NOMO-1 (cell line): ENCODE data around the gene TESPA1.
"Not testable (repeated sequence)": the region's sequence is repeated elsewhere in the genome, so short reads cannot be mapped to it uniquely, and the experiment has no call there.

Source experiments
- DNase-seq, 2 experiments: peaks; one replicate each; lab custom pipeline; 2025; ENCODE audit not compliant: unreplicated experiment in 2 of 2; lab: John Stamatoyannopoulos, UW

The TESPA1 gene

DNA sequence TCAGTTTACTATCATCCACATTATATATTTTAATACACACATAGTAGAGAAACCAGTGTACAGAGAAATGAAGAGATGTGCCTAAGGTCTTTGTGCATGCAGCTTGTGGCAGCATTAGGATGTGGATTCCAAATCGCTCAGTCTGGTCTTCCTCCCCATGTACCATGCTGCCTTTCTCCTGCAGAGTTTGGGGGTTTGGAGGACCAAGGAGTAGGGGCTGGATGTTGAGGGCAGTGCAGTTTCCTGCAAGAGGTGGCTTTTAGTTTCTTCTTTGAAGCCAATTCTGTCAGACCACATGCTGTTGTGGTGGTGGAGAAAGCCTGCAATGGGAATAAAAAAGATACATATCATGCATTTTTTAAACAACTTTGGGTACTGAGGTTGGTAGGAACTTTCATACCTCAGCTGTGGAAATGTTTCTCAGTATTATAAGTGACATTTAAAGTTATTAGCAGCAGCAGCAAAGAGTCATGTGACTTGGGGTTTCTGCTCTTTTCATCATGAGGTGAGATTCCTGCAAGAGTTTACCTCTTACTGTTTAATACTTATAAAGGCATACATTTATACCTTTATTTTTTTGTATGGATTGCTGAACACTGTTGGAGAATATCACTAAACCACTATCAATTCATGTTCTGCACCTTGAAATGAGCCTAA, 34.4 kb downstream of the TESPA1 start:
- DNase-seq, result no peak

DNA sequence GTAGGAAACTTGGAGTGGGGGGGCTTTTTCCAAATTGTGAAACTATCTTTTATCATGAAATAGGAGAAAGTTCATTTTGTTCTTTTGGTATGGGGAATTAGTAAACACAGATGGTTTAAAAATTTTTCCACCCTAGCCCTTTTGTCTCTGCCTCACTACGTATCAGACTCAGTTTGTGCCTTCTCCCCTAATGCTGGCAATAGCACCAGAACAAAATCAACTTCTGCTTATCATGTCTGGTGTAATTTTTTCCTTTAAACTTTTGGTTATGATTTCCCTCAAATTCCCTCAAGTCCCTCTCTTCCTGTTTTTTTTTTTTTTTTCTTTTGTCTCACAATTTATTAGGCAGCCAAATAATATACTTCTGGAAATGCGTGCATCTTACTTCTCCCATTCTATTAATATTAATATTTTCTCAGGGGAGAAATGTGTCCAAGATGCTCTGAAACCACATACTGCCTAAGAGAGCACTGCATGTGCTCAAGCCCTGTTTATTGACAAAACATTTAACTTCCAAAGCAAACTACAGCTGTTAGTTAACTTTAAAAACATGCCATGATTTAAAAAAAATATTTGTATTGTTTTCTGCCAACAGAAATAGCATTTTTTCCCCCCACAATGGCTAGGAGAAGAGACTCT, 35.4 kb downstream of the TESPA1 start:
- no peak for DNase-seq

DNA sequence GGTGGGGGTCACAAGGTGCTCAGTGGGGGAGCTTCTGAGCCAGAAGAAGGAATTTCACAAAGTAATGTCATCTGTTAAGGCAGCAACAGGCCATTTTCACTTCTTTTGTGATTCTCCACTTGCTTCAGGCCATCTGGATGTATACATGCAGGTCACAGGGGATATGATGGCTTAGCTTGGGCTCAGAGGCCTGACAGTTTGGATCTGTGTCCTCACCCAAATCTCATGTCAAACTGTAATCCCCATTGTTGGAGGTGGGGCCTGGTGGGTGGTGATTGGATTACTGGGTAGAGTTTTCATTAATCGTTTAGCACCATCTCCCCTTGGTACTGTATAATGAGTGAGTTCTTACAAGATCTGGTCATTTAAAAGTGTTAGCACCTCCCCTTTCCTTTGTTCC, 36.4 kb downstream of the TESPA1 start:
- DNase-seq, result no peak

DNA sequence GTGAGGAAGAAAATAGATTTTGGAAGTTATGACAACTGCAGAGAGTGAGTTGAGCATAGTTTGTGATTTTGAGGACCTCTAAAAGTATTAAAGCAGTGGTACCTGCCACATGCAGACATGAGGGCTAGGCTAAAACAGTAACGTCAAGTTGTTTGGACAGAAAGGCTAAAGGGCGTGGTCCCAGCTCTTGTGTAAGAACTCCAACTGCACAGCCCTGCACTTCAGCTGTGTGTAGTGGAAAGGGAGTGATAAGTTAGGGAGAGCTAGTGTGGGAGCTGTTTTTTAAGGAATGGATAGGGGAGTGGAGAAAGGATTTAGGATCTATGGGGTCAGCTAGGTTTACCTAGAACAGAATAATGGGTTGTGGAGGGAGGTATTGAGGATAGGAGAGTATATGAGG, 39.5 kb downstream of the TESPA1 start:
- no peak for DNase-seq

DNA sequence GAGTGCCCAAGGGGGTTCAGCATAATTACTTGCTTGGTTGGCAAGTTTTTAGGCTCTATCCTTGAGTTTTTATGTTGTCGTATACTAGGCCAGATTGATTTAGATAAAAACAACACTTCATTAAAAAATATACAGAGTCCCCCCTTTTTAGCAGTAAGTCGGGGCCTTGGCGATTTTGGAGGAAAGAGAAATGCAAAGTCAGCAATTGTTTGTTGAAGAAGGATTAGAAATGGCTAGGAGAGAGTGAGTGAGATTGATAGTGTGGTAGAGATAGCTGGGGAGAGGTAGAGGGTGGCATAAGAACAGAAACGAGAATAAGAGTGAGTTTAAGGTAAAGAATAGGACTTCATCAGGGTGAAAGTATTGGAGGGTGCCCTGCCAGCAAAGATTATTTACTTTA, 41.3 kb downstream of the TESPA1 start:
- DNase-seq, result not testable (repeated sequence)

DNA sequence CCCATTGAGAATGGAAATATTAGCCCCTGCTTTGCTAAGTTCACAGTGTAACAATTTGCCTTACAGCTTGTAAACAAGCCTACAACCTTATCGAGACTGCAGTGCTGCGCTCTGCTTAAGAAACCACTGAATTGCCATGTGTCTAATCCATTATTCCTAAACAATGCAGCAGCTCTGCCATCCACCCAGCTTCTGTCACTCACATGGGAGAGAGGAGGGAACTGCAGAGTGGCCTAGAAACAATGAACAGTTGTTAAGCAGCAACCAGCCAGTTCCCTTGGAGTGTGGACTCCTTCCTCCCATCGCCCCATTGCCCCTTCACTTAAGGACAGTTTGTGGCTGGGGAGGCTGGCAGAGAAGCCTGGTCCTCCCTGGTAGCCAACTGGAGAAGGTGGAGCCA, 42.9 kb downstream of the TESPA1 start:
- no peak for DNase-seq

DNA sequence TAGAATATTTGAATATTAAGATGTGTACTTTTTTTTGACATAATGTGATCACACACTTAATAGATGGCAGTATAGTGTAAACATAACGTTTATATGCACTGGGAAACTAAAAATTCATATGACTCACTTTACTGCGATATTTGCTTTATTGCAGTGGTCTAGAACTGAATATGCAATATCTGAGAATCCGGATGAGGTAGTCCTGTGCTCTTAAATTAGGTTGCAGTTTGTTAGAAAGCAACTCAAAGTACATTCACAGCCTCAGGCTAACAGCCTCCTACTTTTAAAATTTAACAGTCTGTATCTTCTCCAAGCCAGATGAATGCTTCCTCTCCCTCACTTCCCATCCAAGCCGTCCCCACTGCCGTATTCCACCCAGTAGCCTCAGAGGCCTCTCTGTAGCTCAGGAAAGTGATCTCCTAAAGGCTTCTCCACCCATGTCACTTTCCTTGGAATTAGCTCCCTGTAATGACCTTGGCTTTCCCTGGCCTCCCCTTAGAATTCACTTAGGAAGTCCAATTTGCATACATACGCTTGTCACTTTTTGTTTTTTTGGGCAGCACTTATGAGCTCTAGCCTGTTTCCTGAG, 43.7 kb downstream of the TESPA1 start:
- DNase-seq, result no peak

DNA sequence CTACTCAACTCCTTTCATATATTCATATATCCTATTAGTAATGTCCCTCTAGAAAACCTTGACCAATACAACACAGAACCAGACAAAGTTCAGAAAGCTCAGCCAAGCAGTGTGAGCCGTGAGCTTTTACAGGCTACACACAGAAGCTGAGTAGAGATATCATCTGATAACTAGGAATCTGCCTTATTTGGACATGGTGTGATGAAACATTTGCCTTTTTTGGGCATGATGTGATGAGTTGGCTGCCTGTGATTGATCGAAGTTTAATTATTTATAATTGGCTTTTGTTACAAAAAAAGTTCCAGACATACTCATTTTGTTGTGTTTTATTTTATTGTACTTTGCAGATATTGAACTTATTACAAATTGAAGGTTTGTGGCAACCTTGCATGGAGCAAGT, 46.6 kb downstream of the TESPA1 start:
- no peak for DNase-seq

DNA sequence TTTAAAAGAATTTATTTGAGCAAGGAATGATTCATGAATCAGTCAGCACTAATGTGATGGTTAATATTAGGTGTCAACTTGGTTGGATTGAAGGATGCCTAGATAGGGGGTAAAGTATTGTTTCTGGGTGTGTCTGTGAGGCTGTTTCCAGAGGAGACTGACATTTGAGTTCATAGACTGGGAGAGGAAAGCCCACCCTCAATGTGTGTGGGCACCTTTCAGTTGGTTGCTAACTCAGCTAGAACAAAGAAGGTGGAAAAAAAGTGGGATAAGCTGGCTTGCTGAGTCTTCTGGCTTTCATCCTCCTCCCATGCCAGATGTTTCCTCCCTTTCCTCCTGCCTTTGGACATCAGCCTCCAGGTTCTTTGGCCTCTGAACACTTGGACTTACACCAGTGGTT, 47.2 kb downstream of the TESPA1 start:
- no peak for DNase-seq

DNA sequence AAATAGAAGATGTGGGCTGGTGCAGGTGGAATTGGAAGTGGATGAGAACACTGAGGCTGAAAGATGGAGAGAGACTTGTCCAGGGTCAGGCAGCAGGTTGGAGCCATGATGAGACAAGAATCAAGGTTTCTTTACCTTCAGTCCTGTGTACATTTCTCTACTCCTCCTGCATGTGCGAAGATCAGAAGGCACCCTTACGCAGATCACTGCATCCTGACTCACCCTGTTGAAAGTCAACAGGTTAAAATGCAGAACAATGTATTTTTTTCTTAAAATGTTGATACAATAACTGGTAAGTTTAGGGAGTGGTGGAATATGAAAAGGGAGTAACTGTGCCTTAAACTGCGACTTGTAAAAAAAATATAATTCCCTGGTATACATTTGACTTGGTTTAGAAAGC, 47.8 kb downstream of the TESPA1 start:
- DNase-seq, result no peak

DNA sequence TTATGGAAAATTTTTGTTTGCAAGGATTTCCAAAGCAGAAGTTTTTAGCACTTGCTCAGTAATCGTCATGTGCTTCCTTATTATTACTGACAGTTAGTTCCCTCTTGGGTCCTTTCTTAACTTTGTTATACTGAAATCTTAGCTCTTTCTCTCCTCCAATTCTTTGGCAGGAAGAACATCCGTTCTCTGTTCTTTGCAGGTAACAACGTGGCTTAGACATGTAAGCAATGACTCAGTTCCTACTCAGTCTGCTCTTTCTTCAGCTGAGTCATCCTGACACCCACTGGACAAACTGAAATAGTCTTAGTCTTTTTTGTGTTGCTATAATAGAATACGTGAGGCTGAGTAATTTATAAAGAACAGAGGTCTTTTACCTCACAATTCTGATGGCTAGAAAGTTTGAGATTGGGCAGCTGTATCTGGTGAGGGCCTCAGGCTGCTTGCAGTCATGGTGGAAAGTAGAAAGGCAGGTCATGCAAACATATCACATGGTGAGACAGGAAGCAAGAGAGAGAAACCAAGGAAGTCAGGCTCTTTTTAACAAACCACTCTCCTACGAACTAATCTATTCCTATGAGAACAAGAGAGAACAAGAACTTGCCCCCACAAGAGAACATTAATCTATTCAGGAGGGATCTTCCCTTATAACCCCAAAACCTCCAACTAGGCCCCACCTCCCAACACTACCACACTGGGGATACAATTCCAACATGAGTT, 49.2 kb downstream of the TESPA1 start:
- peak in 1 of 2 experiments; percentile 67 for DNase-seq

DNA sequence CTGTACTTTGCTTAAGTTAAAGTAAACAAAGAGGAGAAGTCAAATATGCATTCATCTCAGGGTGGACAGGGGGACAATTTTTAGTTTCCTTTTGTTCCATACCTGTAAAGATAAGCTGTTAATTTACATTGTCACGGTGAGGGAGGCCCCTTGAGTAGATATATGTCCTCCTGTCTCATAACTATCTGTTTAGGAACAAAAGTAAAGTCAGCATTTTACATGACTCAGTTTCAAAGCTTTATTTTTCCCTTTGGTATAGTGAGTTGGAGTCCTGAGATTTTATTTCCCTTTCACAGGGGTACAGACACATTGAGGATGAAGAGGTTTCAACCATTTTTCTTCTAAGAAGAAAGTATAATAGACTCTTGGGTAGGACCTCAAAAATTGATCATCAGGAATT, 50.1 kb downstream of the TESPA1 start:
- DNase-seq, result no peak

DNA sequence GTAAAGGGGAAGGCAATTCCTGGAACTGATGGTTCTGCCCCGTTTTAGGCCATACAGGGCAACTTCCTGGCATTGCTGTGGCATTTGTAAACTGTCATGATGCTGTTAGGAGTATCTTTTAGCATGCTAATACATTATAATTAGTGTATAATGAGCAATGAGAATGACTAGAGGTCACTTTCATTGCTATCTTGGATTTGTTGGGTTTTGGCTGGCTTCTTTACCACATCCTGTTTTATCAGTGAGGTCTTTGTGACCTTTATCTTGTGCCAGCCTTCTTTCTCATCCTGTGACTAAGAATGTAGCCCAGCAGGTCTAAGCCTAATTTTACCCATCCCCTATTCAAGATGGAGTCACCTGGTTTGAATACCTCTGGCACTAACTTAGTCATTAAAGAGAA, 51.2 kb downstream of the TESPA1 start:
- peak in 1 of 2 experiments; percentile 6 for DNase-seq

DNA sequence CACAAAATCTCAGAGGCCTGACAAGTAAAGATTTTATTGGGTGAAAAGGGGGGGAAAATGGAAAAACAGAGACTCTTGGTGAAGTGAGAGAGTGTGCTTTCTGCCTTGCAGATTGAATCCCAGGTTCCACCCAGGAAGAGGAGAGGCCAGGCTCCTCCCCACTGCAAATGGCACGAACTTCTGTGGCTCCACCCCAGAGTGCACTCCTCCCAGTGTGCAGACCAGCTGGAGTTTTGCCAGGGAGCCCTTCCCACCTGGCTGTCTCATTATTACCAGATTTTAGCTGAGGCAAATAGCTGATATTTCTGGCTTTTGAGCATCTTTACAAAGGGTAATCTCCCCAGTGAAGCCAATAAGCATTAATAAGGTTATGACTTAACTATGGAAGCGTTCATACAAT, 51.9 kb downstream of the TESPA1 start:
- DNase-seq, result no peak

DNA sequence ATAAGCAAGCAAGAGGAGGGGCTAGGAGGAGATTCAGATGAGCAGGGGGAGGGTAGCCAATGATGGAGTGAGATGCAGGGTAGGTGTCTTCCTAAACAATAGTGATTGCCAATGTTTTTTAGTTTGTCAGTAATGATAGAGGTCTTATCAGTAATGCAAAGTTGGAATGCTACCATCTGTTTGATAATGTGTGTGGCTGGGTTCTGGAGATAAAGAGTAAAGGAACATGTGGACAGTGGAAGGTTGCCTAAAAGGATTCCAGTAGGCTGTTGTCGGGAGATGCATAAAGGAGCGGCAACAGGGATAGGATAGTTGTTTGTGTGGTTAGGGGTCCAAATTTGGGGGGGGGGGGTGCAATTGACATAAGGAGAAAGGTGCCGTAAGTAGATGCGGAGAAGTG, 52.5 kb downstream of the TESPA1 start:
- no peak for DNase-seq

DNA sequence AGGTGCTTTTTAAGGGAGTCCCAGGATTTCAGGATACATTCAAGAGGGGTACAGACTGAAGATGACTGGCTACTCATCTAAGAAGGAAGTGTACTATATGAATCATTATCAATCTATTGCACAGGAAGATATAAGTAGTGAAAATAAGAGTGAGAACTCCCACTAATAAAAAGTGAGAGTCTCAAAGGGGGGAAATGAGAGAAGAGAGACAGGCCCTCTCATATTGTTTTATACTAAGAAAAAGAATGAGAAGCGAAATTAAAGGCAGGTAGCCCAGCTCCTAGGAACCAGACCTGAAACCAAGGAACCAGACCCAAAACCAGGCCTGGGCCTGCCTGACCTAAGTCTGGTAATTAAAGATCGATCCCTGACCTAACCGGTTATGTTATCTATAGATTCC, 54.6 kb downstream of the TESPA1 start:
- no peak for DNase-seq

DNA sequence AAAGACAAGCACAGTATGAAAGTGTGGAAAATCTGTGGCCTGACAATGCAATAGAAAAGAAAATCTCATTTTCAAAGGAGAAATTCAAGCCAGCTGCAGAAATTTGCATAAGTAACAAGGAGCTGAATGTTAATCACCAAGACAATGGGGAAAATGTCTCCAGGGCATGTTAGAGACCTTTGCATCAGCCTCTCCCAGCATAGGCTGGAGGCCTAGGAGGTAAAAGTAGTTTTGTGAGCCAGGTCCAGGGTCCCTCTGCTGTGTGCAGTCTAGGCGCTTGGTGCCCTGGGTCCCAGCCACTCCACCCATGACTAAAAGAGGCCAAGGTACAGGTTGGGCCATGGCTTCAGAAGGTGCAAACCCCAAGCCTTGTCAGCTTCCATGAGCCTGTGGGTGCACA, 58.3 kb downstream of the TESPA1 start:
- no peak for DNase-seq

DNA sequence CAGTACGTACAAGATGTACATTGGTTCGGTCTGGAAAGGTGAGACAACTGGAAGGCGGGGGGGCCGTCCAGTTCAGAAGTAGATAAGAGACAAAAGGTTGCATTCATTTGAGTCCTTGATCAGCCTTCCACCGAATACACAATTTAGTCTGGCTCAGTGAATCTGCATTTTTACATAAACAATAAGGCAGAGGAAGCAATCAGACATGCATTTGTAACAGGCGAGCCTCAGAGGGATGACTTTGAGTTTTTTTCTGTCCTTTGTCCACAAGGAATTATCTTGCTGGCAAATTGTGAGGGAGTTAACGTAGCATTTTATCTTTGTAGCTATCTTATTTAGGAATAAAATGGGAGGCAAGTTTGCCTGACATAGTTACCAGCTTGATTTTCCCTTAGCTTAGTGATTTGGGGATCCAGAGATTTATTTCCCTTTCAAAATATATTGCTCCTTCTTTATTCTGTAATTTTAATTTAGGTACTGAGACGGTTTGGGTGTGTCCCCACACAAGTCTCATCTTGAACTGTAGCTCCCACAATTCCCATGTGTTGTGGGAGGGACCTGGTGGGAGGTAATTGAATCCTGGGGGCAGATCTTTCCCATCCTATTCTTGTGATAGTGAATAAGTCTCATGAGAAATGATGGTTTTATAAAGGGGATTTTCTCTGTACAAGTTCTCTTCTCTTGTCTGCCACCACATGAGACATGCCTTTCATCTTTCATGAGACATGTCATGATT, 59.4 kb downstream of the TESPA1 start:
- DNase-seq, result no peak

DNA sequence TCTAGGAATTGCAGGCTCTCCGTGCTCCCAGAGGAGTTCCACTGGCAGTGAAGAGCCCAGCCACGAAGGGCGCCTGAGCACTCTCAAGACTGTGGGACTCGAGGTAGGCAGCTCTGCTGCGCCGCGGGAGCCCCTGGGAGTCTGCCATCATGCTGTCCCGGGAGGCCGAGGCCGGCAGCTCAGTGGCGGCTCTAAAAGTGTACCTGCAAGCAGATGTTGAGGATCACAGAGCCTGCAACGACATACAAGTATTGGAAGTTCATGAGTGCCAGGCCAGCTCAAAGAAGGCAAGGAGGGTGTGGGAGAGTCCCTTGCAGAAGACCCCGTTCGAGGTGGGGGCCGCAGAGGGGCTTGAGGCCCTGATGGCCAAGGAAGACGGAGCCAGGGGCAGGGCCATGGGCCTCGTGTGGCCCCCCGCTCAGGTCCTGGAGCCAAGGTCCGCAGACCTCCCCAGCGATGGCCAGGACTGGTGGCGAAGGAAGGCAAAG, 67.5 kb downstream of the TESPA1 start:
- no peak for DNase-seq
